Hepatocyte (in vitro differentiated cells): ENCODE data around the gene EIF3I.

ENCODE experiments used
- EZH2 ChIP-seq: fragments of 200-600 bp; sonication (generic); IDR thresholded peaks from 2 replicates; pipeline ENCODE4 v1.6.1; 2016; ENCODE audit warnings: antibody characterized with exemption, mild to moderate bottlenecking, borderline replicate concordance
- EZH2phosphoT487 ChIP-seq: fragments of 200-600 bp; sonication (generic); IDR thresholded peaks from one replicate; pipeline ENCODE4 v1.6.1; 2018; ENCODE audit warnings: antibody characterized with exemption, mild to moderate bottlenecking, low read depth, moderate library complexity; ENCODE audit not compliant: unreplicated experiment, severe bottlenecking
- TF ChIP-seq, protein P1 (sequence below): fragments of 200-600 bp; sonication (generic); IDR thresholded peaks from 2 replicates; pipeline ENCODE4 v1.5.1; 2016; ENCODE audit warnings: antibody characterized with exemption, mild to moderate bottlenecking; ENCODE audit not compliant: poor library complexity

DNA sequence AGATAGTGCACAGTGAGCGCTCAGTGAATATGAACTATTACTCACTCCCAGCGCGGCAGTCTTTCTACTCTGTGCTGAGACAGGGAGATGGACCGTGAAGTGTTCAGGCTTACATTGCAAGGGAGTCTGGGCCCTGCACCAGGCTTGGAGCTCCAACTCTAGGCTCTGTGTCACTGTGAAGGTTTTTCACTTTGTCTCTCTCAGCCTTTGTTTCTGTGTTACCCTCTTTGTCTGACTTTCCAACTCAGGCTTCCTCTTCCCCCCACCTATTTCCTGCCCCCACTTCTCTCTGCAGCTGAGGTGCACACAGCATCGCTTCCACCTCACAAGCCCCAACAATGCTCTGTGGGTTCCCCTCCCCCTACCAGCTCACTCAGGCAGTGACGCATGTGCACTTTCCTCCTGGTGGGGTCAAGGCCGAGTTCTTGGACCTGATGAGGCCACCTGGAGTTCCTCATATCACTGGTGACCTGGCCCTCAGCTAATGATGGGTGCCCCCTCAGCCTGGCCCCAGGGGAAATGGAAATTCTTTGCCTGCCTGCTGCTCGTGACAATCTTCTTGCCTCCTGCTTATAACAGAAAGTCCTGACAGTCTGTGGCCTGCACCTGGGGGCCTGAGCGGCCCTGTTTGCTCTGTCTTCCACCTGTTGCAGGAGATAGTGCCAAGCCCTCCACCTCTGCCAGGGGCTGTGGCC, 27.8 kb downstream of the EIF3I start:
- TF ChIP-seq EZH2 (no peak), EZH2phosphoT487 (no peak)
- TF ChIP-seq, protein P1, sequence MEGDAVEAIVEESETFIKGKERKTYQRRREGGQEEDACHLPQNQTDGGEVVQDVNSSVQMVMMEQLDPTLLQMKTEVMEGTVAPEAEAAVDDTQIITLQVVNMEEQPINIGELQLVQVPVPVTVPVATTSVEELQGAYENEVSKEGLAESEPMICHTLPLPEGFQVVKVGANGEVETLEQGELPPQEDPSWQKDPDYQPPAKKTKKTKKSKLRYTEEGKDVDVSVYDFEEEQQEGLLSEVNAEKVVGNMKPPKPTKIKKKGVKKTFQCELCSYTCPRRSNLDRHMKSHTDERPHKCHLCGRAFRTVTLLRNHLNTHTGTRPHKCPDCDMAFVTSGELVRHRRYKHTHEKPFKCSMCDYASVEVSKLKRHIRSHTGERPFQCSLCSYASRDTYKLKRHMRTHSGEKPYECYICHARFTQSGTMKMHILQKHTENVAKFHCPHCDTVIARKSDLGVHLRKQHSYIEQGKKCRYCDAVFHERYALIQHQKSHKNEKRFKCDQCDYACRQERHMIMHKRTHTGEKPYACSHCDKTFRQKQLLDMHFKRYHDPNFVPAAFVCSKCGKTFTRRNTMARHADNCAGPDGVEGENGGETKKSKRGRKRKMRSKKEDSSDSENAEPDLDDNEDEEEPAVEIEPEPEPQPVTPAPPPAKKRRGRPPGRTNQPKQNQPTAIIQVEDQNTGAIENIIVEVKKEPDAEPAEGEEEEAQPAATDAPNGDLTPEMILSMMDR = no peak
